IMR-90 (cell line): Measurements from ENCODE around the gene PTK6. TPM values are rescaled to one million over a fixed set of nuclear protein-coding genes. Genes with fewer than 3 reads are reported as not detected.

Experiments
- ATAC-seq: fragments of 200-7000 bp; cut with Tn5 transposase; 2 replicates; pipeline ENCODE4 v1.9.1; 2020; ENCODE audit warnings: low read depth, mild to moderate bottlenecking, moderate library complexity
- BruUV-seq: library from RNA; stranded (reverse); fragments of 400-500 nt; replicated peaks from 2 replicates; lab custom pipeline; 2021; lab: Mats Ljungman, UMichigan
- CTCF ChIA-PET: fragments of 300-600 bp; formaldehyde crosslinking; extraction: SDS; loops from one replicate; lab custom pipeline; 2021; ENCODE audit warnings: antibody characterized with exemption; lab: Yijun Ruan, JAX
- POLR2A ChIA-PET: fragments of 300-600 bp; sonication (Branson Sonifier 250); formaldehyde crosslinking; loops from one replicate; lab custom pipeline; 2022; ENCODE audit warnings: antibody characterized with exemption; ENCODE audit not compliant: unreplicated experiment; lab: Charles Lee
- DNase-seq: peaks from one replicate; pipeline ENCODE4 v3.0.0; 2013
- H2AFZ ChIP-seq: replicated peaks from 2 replicates; pipeline ENCODE3; 2013; ENCODE audit warnings: low read length, mild to moderate bottlenecking; ENCODE audit not compliant: poor library complexity
- H2AK5ac ChIP-seq: 2 replicates; pipeline ENCODE4 v1.6.1; 2013; ENCODE audit warnings: low read depth, low read length, inconsistent platforms
- H2AK9ac ChIP-seq: replicated peaks from 2 replicates; pipeline ENCODE3; 2013; ENCODE audit warnings: mild to moderate bottlenecking, low read depth, low read length, moderate library complexity; ENCODE audit not compliant: poor library complexity
- H2BK120ac ChIP-seq: 2 replicates; pipeline ENCODE4 v1.6.1; 2013; ENCODE audit warnings: low read depth, low read length, inconsistent platforms
- H2BK15ac ChIP-seq: 3 replicates; pipeline ENCODE4 v1.6.1; 2013; ENCODE audit warnings: low read depth, low read length, inconsistent platforms
- H2BK20ac ChIP-seq: 2 replicates; pipeline ENCODE4 v1.6.1; 2013; ENCODE audit warnings: low read depth, mild to moderate bottlenecking, inconsistent platforms, low read length, moderate library complexity
- H2BK5ac ChIP-seq: 2 replicates; pipeline ENCODE4 v1.6.1; 2013; ENCODE audit warnings: mild to moderate bottlenecking, low read depth, low read length, inconsistent platforms; ENCODE audit not compliant: poor library complexity, severe bottlenecking
- H3K14ac ChIP-seq: replicated peaks from 2 replicates; pipeline ENCODE4 v1.6.1; 2013; ENCODE audit warnings: low read depth, low read length, inconsistent platforms
- H3K18ac ChIP-seq: 2 replicates; pipeline ENCODE4 v1.6.1; 2013; ENCODE audit warnings: low read depth, low read length, control low read depth
- H3K23ac ChIP-seq: 2 replicates; pipeline ENCODE4 v1.6.1; 2013; ENCODE audit warnings: low read depth, low read length, inconsistent platforms
- H3K27ac ChIP-seq: 2 replicates; pipeline ENCODE4 v1.5.1; 2013; ENCODE audit warnings: mild to moderate bottlenecking, control low read depth, low read length; ENCODE audit not compliant: insufficient read depth
- H3K27me3 ChIP-seq: 2 replicates; pipeline ENCODE4 v1.6.1; 2013; ENCODE audit warnings: low read length; ENCODE audit not compliant: control insufficient read depth, insufficient read depth
- H3K36me3 ChIP-seq: 2 replicates; pipeline ENCODE4 v1.6.1; 2013; ENCODE audit warnings: low read length, mixed read lengths; ENCODE audit not compliant: control insufficient read depth, insufficient read depth
- H3K4ac ChIP-seq: 2 replicates; pipeline ENCODE4 v1.6.1; 2013; ENCODE audit warnings: low read depth, low read length, inconsistent platforms
- H3K4me1 ChIP-seq: 2 replicates; pipeline ENCODE4 v1.6.1; 2013; ENCODE audit warnings: low read length, mixed read lengths; ENCODE audit not compliant: control insufficient read depth, insufficient read depth
- H3K4me2 ChIP-seq: 2 replicates; pipeline ENCODE4 v1.6.1; 2013; ENCODE audit warnings: low read depth, mild to moderate bottlenecking, control low read depth, low read length, moderate library complexity
- H3K4me3 ChIP-seq: 2 replicates; pipeline ENCODE4 v1.5.1; 2013; ENCODE audit warnings: low read depth, mild to moderate bottlenecking, control low read depth, low read length, moderate library complexity; ENCODE audit not compliant: insufficient read depth
- H3K56ac ChIP-seq: 2 replicates; pipeline ENCODE4 v1.6.1; 2013; ENCODE audit warnings: low read length, inconsistent platforms; ENCODE audit not compliant: insufficient read depth; ENCODE audit errors: extremely low read depth
- H3K79me1 ChIP-seq, 2 experiments: 2 replicates each; pipeline ENCODE4 v1.6.1; 2013; ENCODE audit warnings: low read length in 2 of 2, inconsistent platforms in 1 of 2, low read depth in 1 of 2
- H3K9ac ChIP-seq: 2 replicates; pipeline ENCODE4 v1.6.1; 2013; ENCODE audit warnings: low read depth, low read length, control low read depth
- H3K9me1 ChIP-seq: 2 replicates; pipeline ENCODE4 v1.6.1; 2013; ENCODE audit warnings: low read length, inconsistent platforms; ENCODE audit not compliant: insufficient read depth
- H3K9me3 ChIP-seq: 2 replicates; pipeline ENCODE4 v1.6.1; 2013; ENCODE audit warnings: low read length; ENCODE audit not compliant: control insufficient read depth, insufficient read depth
- H4K20me1 ChIP-seq: 2 replicates; pipeline ENCODE4 v1.6.1; 2013; ENCODE audit warnings: low read length, inconsistent platforms; ENCODE audit not compliant: insufficient read depth
- H4K5ac ChIP-seq: 2 replicates; pipeline ENCODE4 v1.6.1; 2013; ENCODE audit warnings: mild to moderate bottlenecking, low read depth, low read length, control low read depth
- H4K8ac ChIP-seq, 2 experiments: 2 replicates each; pipeline ENCODE4 v1.6.1; 2013; ENCODE audit warnings: low read depth in 2 of 2, low read length in 2 of 2, control low read depth in 1 of 2, inconsistent platforms in 1 of 2
- H4K91ac ChIP-seq: 2 replicates; pipeline ENCODE4 v1.6.1; 2013; ENCODE audit warnings: low read depth, low read length, inconsistent platforms; ENCODE audit not compliant: insufficient read depth
- BHLHE40 ChIP-seq: fragments of 150-350 bp; IDR thresholded peaks from 2 replicates; pipeline ENCODE4 v1.6.1; 2016; ENCODE audit warnings: mild to moderate bottlenecking, low read depth, low read length
- CEBPB ChIP-seq: IDR thresholded peaks from 2 replicates; pipeline ENCODE4 v1.6.1; 2012; ENCODE audit warnings: low read depth, low read length, improper control_type of control experiment
- CHD1 ChIP-seq: IDR thresholded peaks from 2 replicates; pipeline ENCODE4 v1.6.1; 2012; ENCODE audit warnings: low read depth, low read length, improper control_type of control experiment
- CTCF ChIP-seq: conservative IDR thresholded peaks from 2 replicates; pipeline ENCODE4 v1.5.1; 2012; ENCODE audit warnings: mild to moderate bottlenecking, low read depth, low read length, improper control_type of control experiment
- FOS ChIP-seq: fragments of 150-350 bp; IDR thresholded peaks from 2 replicates; pipeline ENCODE4 v1.6.1; 2016; ENCODE audit warnings: low read depth, low read length
- MAFK ChIP-seq: IDR thresholded peaks from 2 replicates; pipeline ENCODE4 v1.6.1; 2012; ENCODE audit warnings: low read depth, low read length, improper control_type of control experiment
- MAZ ChIP-seq: IDR thresholded peaks from 2 replicates; pipeline ENCODE4 v1.6.1; 2012; ENCODE audit warnings: low read depth, mild to moderate bottlenecking, low read length, improper control_type of control experiment, moderate library complexity, borderline replicate concordance
- MXI1 ChIP-seq: IDR thresholded peaks from 2 replicates; pipeline ENCODE4 v1.6.1; 2012; ENCODE audit warnings: low read depth, mild to moderate bottlenecking, low read length, moderate library complexity, borderline replicate concordance
- NFE2L2 ChIP-seq: fragments of 150-350 bp; IDR thresholded peaks from 2 replicates; pipeline ENCODE4 v1.6.1; 2016; ENCODE audit warnings: low read depth, mild to moderate bottlenecking, low read length
- RCOR1 ChIP-seq: IDR thresholded peaks from 2 replicates; pipeline ENCODE4 v1.6.1; 2012; ENCODE audit warnings: mild to moderate bottlenecking, low read length, improper control_type of control experiment; ENCODE audit not compliant: insufficient replicate concordance
- RFX5 ChIP-seq: IDR thresholded peaks from 2 replicates; pipeline ENCODE4 v1.8.0; 2012; ENCODE audit warnings: low read depth, mild to moderate bottlenecking, low read length, moderate library complexity
- USF2 ChIP-seq: fragments of 150-350 bp; IDR thresholded peaks from 2 replicates; pipeline ENCODE4 v1.6.1; 2017; ENCODE audit warnings: mild to moderate bottlenecking, antibody characterized with exemption, low read length, low read depth
- WGBS, 2 experiments: methylation state at CpG; one replicate each; pipeline versions ENCODE4 v1.1.5 to v1.1.7; 2013; ENCODE audit warnings: missing lambda C conversion rate in 2 of 2; ENCODE audit not compliant: insufficient read length in 1 of 2; ENCODE audit errors: extremely low coverage in 2 of 2; 5-methylcytosine and 5-hydroxymethylcytosine counted together
- dilution Hi-C: fragments of 300-500 bp; cut with HindIII; formaldehyde crosslinking; loops from one replicate; pipeline ENCODE4 v1.14.3; 2018; ENCODE audit warnings: low sequenced_read_pairs; ENCODE audit not compliant: unreplicated experiment
- in situ Hi-C: fragments of 300-500 bp; cut with MboI; formaldehyde crosslinking; loops from 3 replicates; pipeline ENCODE4 v1.14.3; 2019; ENCODE audit warnings: low sequenced_read_pairs, inconsistent platforms, mixed read lengths
- intact Hi-C: fragments of 100-400 bp; cut with micrococcal nuclease; formaldehyde crosslinking; loops from 2 replicates; pipeline ENCODE4 v1.10.0; 2022
- polyA plus RNA-seq, 3 experiments: library from polyadenylated mRNA; depleted of rRNA; stranded (reverse); fragments of >200 nt; gene quantifications; 2 replicates each; pipeline ENCODE4 v1.2.3, GENCODE V29; 2012; ENCODE audit warnings: low replicate concordance in 1 of 3
- total RNA-seq: library from RNA; depleted of rRNA; stranded (reverse); fragments of >200 nt; gene quantifications from 2 replicates; pipeline ENCODE4 v1.2.3, GENCODE V29; 2012

Gene PTK6
- total and polyA plus RNA-seq, 2 of the 4 experiments (the other 2 are of a cell fraction) = not detected

DNA sequence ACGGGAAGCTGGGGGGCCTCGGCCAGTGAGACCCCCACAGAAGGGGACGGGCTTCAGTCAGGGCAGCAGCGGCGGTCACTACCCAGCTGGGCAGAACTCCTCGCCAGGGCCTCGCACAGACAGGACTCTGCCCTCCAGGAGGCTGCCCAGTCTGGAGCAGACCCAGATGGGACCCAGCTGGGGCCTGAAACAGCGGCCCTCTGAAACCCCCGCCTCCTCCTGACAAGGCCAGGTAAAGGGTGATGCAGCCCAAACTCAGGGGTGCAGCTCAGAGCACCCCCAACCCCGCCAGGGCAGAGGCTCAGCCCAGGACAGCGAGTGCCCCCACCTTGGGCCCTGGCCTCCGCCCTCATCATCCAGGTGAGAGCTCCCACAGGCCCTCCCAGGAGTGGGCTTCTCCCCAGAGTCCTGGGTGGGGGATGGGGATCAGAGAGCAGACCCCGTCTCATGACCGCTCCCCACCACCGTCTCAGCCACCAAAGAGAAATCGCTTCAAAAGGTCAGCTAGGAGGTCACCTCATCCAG, 40.5 kb downstream of the PTK6 start:
- no peaks in the 10 kb centered on the region for H3K9me1 ChIP-seq
- BruUV-seq = no TSS peak
- H3K23ac ChIP-seq = no peak overlapping the region
- no peak overlapping the region for H3K9ac ChIP-seq
- H3K79me1 ChIP-seq = no peaks in the 10 kb centered on the region
- H2BK20ac ChIP-seq = no peak overlapping the region
- no peak overlapping the region for H4K91ac ChIP-seq
- in situ Hi-C loops (no loop called here), intact Hi-C loops (no loop called here), dilution Hi-C loops (no loop called here)
- H2BK120ac ChIP-seq = no peak overlapping the region
- peak overlapping the region; percentile 82 for H2AFZ ChIP-seq
- H3K56ac ChIP-seq = no peak overlapping the region
- no peak overlapping the region for H3K18ac ChIP-seq
- no peak overlapping the region for H3K14ac ChIP-seq
- 55% methylated on average over 4 of the region's 16 CpGs; no CpG with 5 or more reads in 1 of the 2 experiments for WGBS, 2 experiments
- H4K5ac ChIP-seq = no peak overlapping the region
- H2AK5ac ChIP-seq = no peak overlapping the region
- no peaks in the 10 kb centered on the region for H3K36me3 ChIP-seq
- H4K20me1 ChIP-seq = peaks cover 4% of the 10 kb centered on the region
- H3K4ac ChIP-seq = no peak overlapping the region
- no peak for TF ChIP-seq CEBPB
- TF ChIP-seq CHD1 = no peak
- no peak for TF ChIP-seq MAFK
- TF ChIP-seq FOS = no peak
- TF ChIP-seq RFX5 = no peak
- no peak for TF ChIP-seq USF2
- no peak for TF ChIP-seq NFE2L2
- TF ChIP-seq MAZ = no peak
- no peak for TF ChIP-seq MXI1
- TF ChIP-seq RCOR1 = no peak
- no peak for TF ChIP-seq BHLHE40
- no peak for TF ChIP-seq CTCF
- no peak overlapping the region for H4K8ac ChIP-seq
- DNase-seq (no peak), ATAC-seq (peak; percentile 24)
- no peak overlapping the region; the same call in 1 of the 2 replicates for H3K4me2 ChIP-seq
- no peak overlapping the region for H2BK5ac ChIP-seq
- H3K4me1 ChIP-seq = 0 out of 2 replicates have a peak, but pooled peaks cover 3% of the 10 kb centered on the region
- H3K27ac ChIP-seq = no peak overlapping the region
- no peak overlapping the region for H2AK9ac ChIP-seq
- H3K4me3 ChIP-seq = no peak overlapping the region
- H2BK15ac ChIP-seq = no peak overlapping the region
- ChIA-PET CTCF (interaction anchor here (0.6 to 1.2 kb wide), 4 partner anchors 15 to 31 kb away, joined by 3 to 5 read pairs (median 4); partner anchors contain the start of gene PPDPF), POLR2A (interaction anchor here (0.8 kb wide), 1 partner anchor 24 kb away, joined by 3 read pairs; the partner anchor contains the start of gene PPDPF)
- H3K9me3 ChIP-seq = no peaks in the 10 kb centered on the region
- H3K27me3 ChIP-seq = peaks cover 15% of the 10 kb centered on the region
